Fibroblast of lung (primary cell): ENCODE measurements around the gene SHANK3.

ENCODE experiments used
- CTCF ChIP-seq, 2 donors: IDR thresholded peaks in 1 of 2; conservative IDR thresholded peaks in 1 of 2; 1 replicate in 1 of 2; 2 replicates in 1 of 2; pipeline ENCODE4 v1.5.1; 2011 to 2012; ENCODE audit warnings: low read length in 2 of 2, control low read depth in 1 of 2, inconsistent platforms in 1 of 2, low read depth in 1 of 2, mild to moderate bottlenecking in 1 of 2
- EZH2 ChIP-seq: IDR thresholded peaks from 2 replicates; pipeline ENCODE4 v1.5.1; 2012; ENCODE audit warnings: low read length, control low read depth, mild to moderate bottlenecking; ENCODE audit errors: missing control alignments

DNA sequence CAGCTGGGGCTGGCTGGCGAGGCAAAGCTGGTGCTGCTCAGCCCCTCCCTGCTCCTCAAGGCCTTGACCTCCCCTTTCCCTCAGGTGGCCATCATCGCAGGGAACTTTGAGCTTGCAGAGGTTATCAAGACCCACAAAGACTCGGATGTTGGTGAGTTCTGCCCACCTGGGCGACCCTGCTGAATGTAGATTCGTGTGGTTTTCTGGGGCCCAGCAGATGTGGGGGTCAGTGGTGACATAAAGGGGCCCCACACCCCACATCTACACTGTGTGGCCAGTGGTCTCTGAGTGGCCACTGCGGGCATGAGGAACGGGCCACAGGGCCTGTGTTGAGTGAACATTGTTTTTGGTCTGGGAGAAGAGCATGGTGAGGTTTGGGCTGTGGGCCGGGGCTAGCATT, 11.9 kb downstream of the SHANK3 start:
- no peak for TF ChIP-seq EZH2
- no peak for TF ChIP-seq CTCF (conservative IDR thresholded peaks at IDR 0.05 in 1 of 2, IDR thresholded peaks at IDR 0.05 in 1 of 2; ENCODE audit: low read depth in 1 of 2, low read length in 2 of 2)
